ENCODE measurements around the gene ZNF512. TPM values are rescaled to one million over a fixed set of nuclear protein-coding genes. Genes with fewer than 3 reads are reported as not detected.
"Not testable (repeated sequence)": the region's sequence is repeated elsewhere in the genome, so short reads cannot be mapped to it uniquely, and the experiment has no call there.

Gene ZNF512
- total RNA-seq, 4 donors from 2014 or later, result 17.9 to 82.9 (median 42.6) TPM

DNA sequence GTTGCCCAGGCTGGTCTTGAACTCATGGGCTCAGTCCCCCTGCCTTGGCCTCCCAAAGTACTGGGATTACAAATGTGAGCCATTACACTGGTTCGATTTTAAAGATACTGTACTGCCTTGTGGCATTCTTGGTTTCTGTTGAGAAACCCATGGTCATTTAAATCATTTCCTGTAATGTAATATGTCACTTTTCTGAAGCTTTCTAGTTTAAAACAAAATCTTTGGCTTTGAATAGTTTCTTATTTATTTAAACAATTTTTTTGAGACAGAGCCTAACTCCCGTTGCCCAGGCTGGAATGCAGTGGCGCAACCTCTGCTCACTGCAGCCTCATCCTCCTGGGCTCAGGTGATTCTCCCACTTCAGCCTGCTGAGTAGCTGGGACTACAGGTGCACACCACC lies 8.9 kb downstream of the ZNF512 start:
- Histone ChIP-seq H3K4me3 (no peak overlapping the region), H3K4me1 (no peaks in the 10 kb centered on the region), H3K36me3 (no peaks in the 10 kb centered on the region), H3K27ac (no peak overlapping the region), H3K27me3 (no peaks in the 10 kb centered on the region), H3K9me3 (peaks cover 0 to 29% of the 10 kb centered on the region in 2 donors)
- no peak for DNase-seq
- TF ChIP-seq, protein P1, sequence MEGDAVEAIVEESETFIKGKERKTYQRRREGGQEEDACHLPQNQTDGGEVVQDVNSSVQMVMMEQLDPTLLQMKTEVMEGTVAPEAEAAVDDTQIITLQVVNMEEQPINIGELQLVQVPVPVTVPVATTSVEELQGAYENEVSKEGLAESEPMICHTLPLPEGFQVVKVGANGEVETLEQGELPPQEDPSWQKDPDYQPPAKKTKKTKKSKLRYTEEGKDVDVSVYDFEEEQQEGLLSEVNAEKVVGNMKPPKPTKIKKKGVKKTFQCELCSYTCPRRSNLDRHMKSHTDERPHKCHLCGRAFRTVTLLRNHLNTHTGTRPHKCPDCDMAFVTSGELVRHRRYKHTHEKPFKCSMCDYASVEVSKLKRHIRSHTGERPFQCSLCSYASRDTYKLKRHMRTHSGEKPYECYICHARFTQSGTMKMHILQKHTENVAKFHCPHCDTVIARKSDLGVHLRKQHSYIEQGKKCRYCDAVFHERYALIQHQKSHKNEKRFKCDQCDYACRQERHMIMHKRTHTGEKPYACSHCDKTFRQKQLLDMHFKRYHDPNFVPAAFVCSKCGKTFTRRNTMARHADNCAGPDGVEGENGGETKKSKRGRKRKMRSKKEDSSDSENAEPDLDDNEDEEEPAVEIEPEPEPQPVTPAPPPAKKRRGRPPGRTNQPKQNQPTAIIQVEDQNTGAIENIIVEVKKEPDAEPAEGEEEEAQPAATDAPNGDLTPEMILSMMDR (IDR thresholded peaks at IDR 0.05), result no peak
- TF ChIP-seq POLR2A (IDR thresholded peaks at IDR 0.05), result no peak
- intact Hi-C loops (cut with DNase I; ENCODE audit: low total_unique reads), result no loop called here

DNA sequence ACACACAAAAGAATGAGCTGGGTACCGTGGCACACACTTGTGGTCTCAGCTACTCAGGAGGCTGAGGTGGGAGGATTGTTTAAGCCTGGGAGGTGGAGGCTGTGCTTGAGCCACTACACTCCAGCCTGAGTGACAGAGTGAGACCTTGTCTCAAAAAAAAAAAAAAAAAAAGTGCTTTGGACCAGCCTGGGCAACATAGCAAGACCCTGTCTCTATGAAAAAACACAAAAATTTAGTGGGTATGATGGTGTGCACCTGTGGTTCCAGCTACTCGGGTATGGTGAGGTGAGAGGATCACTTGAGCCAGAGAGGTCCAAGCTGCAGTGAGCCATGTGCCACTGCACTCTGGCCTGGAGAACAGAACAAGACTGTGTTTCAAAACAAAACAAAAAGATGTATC lies 10.4 kb downstream of the ZNF512 start:
- H3K4me3 ChIP-seq, result no peak overlapping the region
- H3K27me3 ChIP-seq, result no peaks in the 10 kb centered on the region
- no peaks in the 10 kb centered on the region for H3K36me3 ChIP-seq

GRCh38 chr2:27594020-27594703 lies 11.3 kb downstream of the ZNF512 start:
- H3K27me3 ChIP-seq; H3K4me1 ChIP-seq; H3K4me3 ChIP-seq; DNase-seq; H3K27ac ChIP-seq; H3K36me3 ChIP-seq; intact Hi-C loops (cut with DNase I; ENCODE audit: low total_unique reads): not testable (repeated sequence)
- peaks cover 0 to 23% of the 10 kb centered on the region in 2 donors for H3K9me3 ChIP-seq

More for the DNA sequence above, 10.4 kb downstream of the ZNF512 start:
- DNase-seq, result no peak
- no peak overlapping the region for H3K27ac ChIP-seq
- no peaks in the 10 kb centered on the region for H3K4me1 ChIP-seq
- intact Hi-C loops (cut with DNase I; ENCODE audit: low total_unique reads), result no loop called here
- H3K9me3 ChIP-seq, result peaks cover 0 to 29% of the 10 kb centered on the region in 2 donors
- TF ChIP-seq, protein P1 (IDR thresholded peaks at IDR 0.05), result no peak

DNA sequence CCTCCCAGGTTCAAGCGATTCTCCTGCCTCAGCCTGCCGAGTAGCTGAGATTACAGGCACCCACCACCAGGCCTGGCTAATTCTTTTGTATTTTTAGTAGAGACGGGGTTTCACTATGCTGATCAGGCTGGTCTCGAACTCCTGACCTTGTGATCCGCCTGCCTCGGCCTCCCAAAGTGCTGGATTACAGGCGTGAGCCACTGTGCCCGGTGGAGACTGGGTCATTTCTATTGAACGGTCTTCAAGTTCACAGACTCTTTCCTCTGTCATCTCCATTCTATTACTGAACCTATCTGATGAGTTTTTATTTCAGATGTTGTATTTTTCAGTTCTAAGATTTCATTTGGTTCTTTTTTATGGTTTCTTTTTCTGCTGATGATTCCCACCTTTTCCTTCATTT lies 12.6 kb downstream of the ZNF512 start:
- H3K36me3 ChIP-seq; H3K27me3 ChIP-seq; H3K27ac ChIP-seq; DNase-seq; H3K4me1 ChIP-seq; intact Hi-C loops (cut with DNase I; ENCODE audit: low total_unique reads); H3K4me3 ChIP-seq: not testable (repeated sequence)
- H3K9me3 ChIP-seq, result peaks cover 0 to 15% of the 10 kb centered on the region in 2 donors

DNA sequence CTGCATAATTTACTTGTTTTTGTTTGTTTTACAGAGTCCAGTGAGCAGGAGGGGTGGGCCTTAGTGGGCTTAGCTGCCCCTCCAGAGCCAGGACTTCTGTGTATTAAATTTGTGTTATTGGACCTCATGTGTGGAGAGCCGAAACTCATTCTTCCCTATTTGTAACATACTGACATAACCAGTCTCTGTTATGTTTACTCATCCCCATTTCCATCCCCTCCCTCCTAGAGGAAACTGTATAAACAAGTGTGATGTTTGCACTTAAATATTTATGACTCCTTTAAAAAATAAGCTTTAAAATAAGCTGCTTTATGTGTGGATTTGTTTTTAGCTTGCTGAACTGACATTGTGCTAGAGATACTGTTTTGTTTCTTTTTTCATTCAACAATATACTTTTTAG lies 13.8 kb downstream of the ZNF512 start:
- H3K9me3 ChIP-seq, result peaks cover 0 to 8% of the 10 kb centered on the region in 2 donors
- no peak for DNase-seq
- intact Hi-C loops (cut with DNase I; ENCODE audit: low total_unique reads), result no loop called here
- H3K4me3 ChIP-seq, result no peak overlapping the region
- H3K4me1 ChIP-seq, result no peaks in the 10 kb centered on the region
- H3K27me3 ChIP-seq, result no peaks in the 10 kb centered on the region
- TF ChIP-seq, protein P1 (IDR thresholded peaks at IDR 0.05), result no peak
- TF ChIP-seq POLR2A (IDR thresholded peaks at IDR 0.05), result no peak
- no peak overlapping the region for H3K27ac ChIP-seq
- H3K36me3 ChIP-seq, result peaks cover 0 to 2% of the 10 kb centered on the region in 2 donors

DNA sequence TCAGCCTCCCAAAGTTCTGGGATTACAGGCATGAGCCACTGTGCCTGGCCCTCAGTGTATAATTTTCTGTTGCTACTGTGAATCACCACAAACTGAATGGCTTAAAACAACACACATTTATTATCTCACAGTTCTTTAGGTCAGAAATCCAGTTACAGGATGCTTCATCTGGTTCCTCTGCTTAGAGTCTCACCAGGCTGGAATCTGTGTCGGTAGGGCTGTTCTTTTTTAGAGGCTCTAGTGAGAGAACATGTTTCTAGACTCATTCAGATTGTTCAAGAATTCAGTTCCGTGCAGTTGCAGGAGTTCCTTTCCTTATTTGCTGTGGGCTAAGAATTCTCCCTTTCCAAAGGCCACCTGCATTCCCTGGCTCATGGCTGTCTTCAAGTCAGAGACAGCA lies 23.8 kb downstream of the ZNF512 start:
- Histone ChIP-seq H3K36me3 (no peaks in the 10 kb centered on the region), H3K4me1 (no peaks in the 10 kb centered on the region), H3K27me3 (no peaks in the 10 kb centered on the region), H3K27ac (no peak overlapping the region), H3K4me3 (no peak overlapping the region), H3K9me3 (no peaks in the 10 kb centered on the region)
- DNase-seq, result no peak
- TF ChIP-seq POLR2A (IDR thresholded peaks at IDR 0.05), result no peak
- TF ChIP-seq, protein P1 (IDR thresholded peaks at IDR 0.05), result no peak
- intact Hi-C loops (cut with DNase I; ENCODE audit: low total_unique reads), result no loop called here

All from uterus (tissue), 4 donors.